ENCODE data around the gene ACTN3. TPM values are rescaled to one million over a fixed set of nuclear protein-coding genes. Genes with fewer than 3 reads are reported as not detected.

Gene ACTN3
- polyA plus RNA-seq, 3 donors, result not detected

DNA sequence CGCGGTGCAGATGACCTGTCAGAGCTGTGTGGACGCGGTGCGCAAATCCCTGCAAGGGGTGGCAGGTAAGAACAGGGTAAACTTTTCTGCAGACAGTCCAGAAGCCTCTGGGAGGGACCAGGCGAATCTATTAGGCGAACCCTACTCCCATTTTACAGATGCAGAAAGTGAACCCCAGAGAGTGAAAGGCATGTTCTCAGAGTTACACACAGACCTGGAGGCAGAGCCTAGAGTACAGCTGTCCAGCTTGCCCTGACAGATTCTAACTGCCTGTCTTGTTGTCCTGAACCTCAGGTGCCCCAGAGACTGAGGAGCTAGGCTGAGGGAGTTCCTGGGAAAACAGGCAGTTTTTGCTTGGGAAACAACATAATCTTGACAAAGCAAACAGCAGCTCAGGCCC is 46.9 kb downstream of the ACTN3 start:
- H3K4me3 ChIP-seq (replicated peaks in 1 of 3; ENCODE audit: low read depth in 2 of 3, low read length in 3 of 3), result peak overlapping the region; percentile 64 to 84 (median 81)
- peaks cover 13% of the 10 kb centered on the region for H3K79me2 ChIP-seq (ENCODE audit: insufficient read depth, low read length)
- no peaks in the 10 kb centered on the region for H3K27me3 ChIP-seq (ENCODE audit: control insufficient read depth in 2 of 2, insufficient read depth in 2 of 2, low read length in 2 of 2)
- peaks cover 4 to 13% of the 10 kb centered on the region in 2 donors for H3K36me3 Mint-ChIP-seq
- TF ChIP-seq, protein P1, sequence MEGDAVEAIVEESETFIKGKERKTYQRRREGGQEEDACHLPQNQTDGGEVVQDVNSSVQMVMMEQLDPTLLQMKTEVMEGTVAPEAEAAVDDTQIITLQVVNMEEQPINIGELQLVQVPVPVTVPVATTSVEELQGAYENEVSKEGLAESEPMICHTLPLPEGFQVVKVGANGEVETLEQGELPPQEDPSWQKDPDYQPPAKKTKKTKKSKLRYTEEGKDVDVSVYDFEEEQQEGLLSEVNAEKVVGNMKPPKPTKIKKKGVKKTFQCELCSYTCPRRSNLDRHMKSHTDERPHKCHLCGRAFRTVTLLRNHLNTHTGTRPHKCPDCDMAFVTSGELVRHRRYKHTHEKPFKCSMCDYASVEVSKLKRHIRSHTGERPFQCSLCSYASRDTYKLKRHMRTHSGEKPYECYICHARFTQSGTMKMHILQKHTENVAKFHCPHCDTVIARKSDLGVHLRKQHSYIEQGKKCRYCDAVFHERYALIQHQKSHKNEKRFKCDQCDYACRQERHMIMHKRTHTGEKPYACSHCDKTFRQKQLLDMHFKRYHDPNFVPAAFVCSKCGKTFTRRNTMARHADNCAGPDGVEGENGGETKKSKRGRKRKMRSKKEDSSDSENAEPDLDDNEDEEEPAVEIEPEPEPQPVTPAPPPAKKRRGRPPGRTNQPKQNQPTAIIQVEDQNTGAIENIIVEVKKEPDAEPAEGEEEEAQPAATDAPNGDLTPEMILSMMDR (IDR thresholded peaks at IDR 0.05), result no peak
- peak overlapping the region; percentile 76 for H3K9ac ChIP-seq (ENCODE audit: insufficient read depth, low read length, poor library complexity, severe bottlenecking)
- H3K27me3 Mint-ChIP-seq (ENCODE audit: low read depth in 3 of 3), result peaks cover 0 to 1% (median 0%) of the 10 kb centered on the region in 3 donors
- H3K27ac ChIP-seq (ENCODE audit: low read depth in 1 of 2, low read length in 2 of 2), result peak overlapping the region in 1 of 2 donors; percentile 84
- WGBS (ENCODE audit: insufficient coverage), result 61% methylated on average over 7 of the region's 7 CpGs
- H3K4me1 Mint-ChIP-seq, result peaks cover 26% of the 10 kb centered on the region
- DNase-seq, result no peak
- H3K9me3 Mint-ChIP-seq, result no peaks in the 10 kb centered on the region
- H3K27ac Mint-ChIP-seq, result peak overlapping the region; percentile 11 to 99 (median 98)
- peak overlapping the region; percentile 97 to 100 for H3K4me3 Mint-ChIP-seq
- intact Hi-C loops (cut with micrococcal nuclease), result loop anchor here (2.0 to 5.0 kb wide), 2 partner anchors 23 to 84 kb away; partner anchors contain the start of genes RBM14 (in 2 of the 2) and RBM4B (in 1 of the 2)
- peaks cover 14 to 35% of the 10 kb centered on the region in 2 donors for H3K4me1 ChIP-seq (ENCODE audit: control insufficient read depth in 1 of 2, insufficient read depth in 2 of 2, low read length in 2 of 2)
- H2AFZ ChIP-seq (ENCODE audit: insufficient read depth, low read depth, low read length, poor library complexity, severe bottlenecking), result peak overlapping the region; percentile 96
- H3K36me3 ChIP-seq (replicated peaks in 1 of 2; ENCODE audit: control insufficient read depth in 1 of 2, insufficient read depth in 2 of 2, low read length in 2 of 2), result peaks cover 0 to under 1% of the 10 kb centered on the region in 2 donors
- no peaks in the 10 kb centered on the region for H4K20me1 ChIP-seq (ENCODE audit: insufficient read depth, low read length)
- no peaks in the 10 kb centered on the region for H3K9me3 ChIP-seq (replicated peaks in 1 of 2; ENCODE audit: control insufficient read depth in 1 of 2, insufficient read depth in 1 of 2, low read length in 2 of 2)
- peak overlapping the region; percentile 88 for H3K4me2 ChIP-seq (replicated peaks; ENCODE audit: extremely low read depth, low read length, poor library complexity, severe bottlenecking)

DNA sequence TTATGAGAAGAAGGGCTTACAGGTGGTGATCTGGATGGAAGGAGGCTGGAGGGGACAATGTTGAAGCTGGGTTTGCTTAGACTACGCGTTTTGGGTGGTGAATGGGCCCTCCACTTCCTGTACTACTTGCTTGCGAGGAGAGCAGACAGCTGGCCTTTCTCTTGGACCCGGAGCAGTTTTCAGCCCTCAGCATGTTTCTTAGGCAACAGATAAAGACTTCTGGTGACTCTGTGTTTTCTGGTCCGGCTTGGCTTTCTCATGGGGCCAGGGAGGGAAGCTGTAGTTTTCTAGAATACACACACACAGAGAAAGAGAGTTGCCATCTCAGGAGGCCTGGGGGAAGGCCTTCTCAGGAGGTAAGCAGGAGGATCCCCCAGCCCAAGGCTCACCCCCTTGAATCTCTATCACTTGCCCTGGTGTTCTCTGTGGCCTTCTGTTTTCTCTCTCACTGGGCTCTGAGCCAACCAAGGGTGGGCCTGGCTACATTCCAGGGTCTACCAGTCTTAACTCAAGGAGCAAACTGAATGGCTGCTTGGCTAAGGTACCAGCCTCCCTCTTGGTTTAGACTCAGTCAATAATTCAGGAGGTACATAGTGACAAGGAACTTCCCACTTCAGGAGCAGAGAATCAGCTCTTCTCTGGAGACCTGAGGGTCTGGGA is 48.7 kb downstream of the ACTN3 start:
- no CpG with 5 or more reads among the region's 5 CpGs for WGBS (ENCODE audit: insufficient coverage)

More for the DNA sequence above, 48.7 kb downstream of the ACTN3 start:
- Histone ChIP-seq H3K4me3 (replicated peaks in 1 of 3; ENCODE audit: low read depth in 2 of 3, low read length in 3 of 3) (no peak overlapping the region), H3K79me2 (ENCODE audit: insufficient read depth, low read length) (peaks cover 13% of the 10 kb centered on the region), H3K27me3 (ENCODE audit: control insufficient read depth in 2 of 2, insufficient read depth in 2 of 2, low read length in 2 of 2) (no peaks in the 10 kb centered on the region), H4K20me1 (ENCODE audit: insufficient read depth, low read length) (no peaks in the 10 kb centered on the region), H3K9ac (ENCODE audit: insufficient read depth, low read length, poor library complexity, severe bottlenecking) (no peak overlapping the region), H3K9me3 (replicated peaks in 1 of 2; ENCODE audit: control insufficient read depth in 1 of 2, insufficient read depth in 1 of 2, low read length in 2 of 2) (no peaks in the 10 kb centered on the region), H3K27ac (ENCODE audit: low read depth in 1 of 2, low read length in 2 of 2) (peak overlapping the region in 1 of 2 donors; percentile 56), H2AFZ (ENCODE audit: insufficient read depth, low read depth, low read length, poor library complexity, severe bottlenecking) (no peak overlapping the region), H3K4me2 (replicated peaks; ENCODE audit: extremely low read depth, low read length, poor library complexity, severe bottlenecking) (peak overlapping the region; percentile 0), H3K36me3 (replicated peaks in 1 of 2; ENCODE audit: control insufficient read depth in 1 of 2, insufficient read depth in 2 of 2, low read length in 2 of 2) (peaks cover 7 to 12% of the 10 kb centered on the region in 2 donors), H3K4me1 (ENCODE audit: control insufficient read depth in 1 of 2, insufficient read depth in 2 of 2, low read length in 2 of 2) (peaks cover 23 to 43% of the 10 kb centered on the region in 2 donors)
- Mint-ChIP-seq H3K27ac (peak overlapping the region in 6 of 7 donors; percentile 9 to 89 (median 52)), H3K9me3 (no peaks in the 10 kb centered on the region), H3K4me1 (peaks cover 34% of the 10 kb centered on the region), H3K36me3 (peaks cover 12 to 27% of the 10 kb centered on the region in 2 donors), H3K4me3 (peak overlapping the region in 1 of 2 donors; percentile 40), H3K27me3 (ENCODE audit: low read depth in 3 of 3) (peaks cover 0 to 1% (median 0%) of the 10 kb centered on the region in 3 donors)
- TF ChIP-seq, protein P1 (IDR thresholded peaks at IDR 0.05), result no peak
- intact Hi-C loops (cut with micrococcal nuclease), result no loop called here
- DNase-seq, result no peak
